Body of pancreas (tissue), 4 donors: ENCODE results near the gene VAV1. TPM values are rescaled to one million over a fixed set of nuclear protein-coding genes. Genes with fewer than 3 reads are reported as not detected.
"Not testable (repeated sequence)": the region's sequence is repeated elsewhere in the genome, so short reads cannot be mapped to it uniquely, and the experiment has no call there.

Experiments
- ATAC-seq: fragments of 150-250 bp; one replicate; pipeline ENCODE4 v1.9.1; 2016
- DNase-seq, 4 donors: peaks; one replicate each; pipeline ENCODE4 v3.0.0-alpha.2; 2019
- H3K27ac ChIP-seq, 4 donors: fragments of 200-600 bp; sonication (generic); 1 replicate in 3 of 4; 2 replicates in 1 of 4; pipeline versions ENCODE4 v1.5.1 to v1.6.1; 2016 to 2019; ENCODE audit warnings: mild to moderate bottlenecking in 1 of 4, mixed read lengths in 1 of 4, moderate library complexity in 1 of 4
- H3K27me3 ChIP-seq, 2 donors: fragments of 200-600 bp; sonication (generic); one replicate each; pipeline ENCODE4 v1.6.0; 2016; ENCODE audit warnings: mild to moderate bottlenecking in 1 of 2
- H3K36me3 ChIP-seq, 2 donors: fragments of 200-600 bp; sonication (generic); replicated peaks in 1 of 2; 2 replicates each; pipeline ENCODE4 v1.5.1; 2016; ENCODE audit warnings: low read depth in 2 of 2; ENCODE audit not compliant: insufficient read depth in 1 of 2
- H3K4me1 ChIP-seq: fragments of 200-600 bp; sonication (generic); one replicate; pipeline ENCODE4 v1.6.0; 2016
- H3K4me3 ChIP-seq, 2 donors: fragments of 200-600 bp; sonication (generic); 1 replicate in 1 of 2; 2 replicates in 1 of 2; pipeline ENCODE4 v1.5.1; 2016 to 2019
- H3K9me3 ChIP-seq, 3 donors: fragments of 200-600 bp; sonication (generic); 1 replicate in 2 of 3; 2 replicates in 1 of 3; pipeline ENCODE4 v1.5.1; 2016
- CTCF ChIP-seq, 7 experiments: fragments of 450-650 bp in 4 of 7; fragments of 200-600 bp in 3 of 7; sonication (generic) in 3 of 7; IDR thresholded peaks; one replicate each; pipeline ENCODE4 v1.5.1; 2016 to 2019; ENCODE audit warnings: antibody characterized with exemption in 7 of 7
- POLR2A ChIP-seq, 3 donors: fragments of 450-650 bp; IDR thresholded peaks; one replicate each; pipeline ENCODE4 v1.6.1; 2016; ENCODE audit warnings: antibody characterized with exemption in 3 of 3, mild to moderate bottlenecking in 2 of 3
- WGBS, 2 donors: methylation state at CpG; one replicate each; pipeline ENCODE4 v1.1.5; 2017; 5-methylcytosine and 5-hydroxymethylcytosine counted together
- intact Hi-C: fragments of 100-400 bp; cut with DNase I; formaldehyde crosslinking; loops from one replicate; pipeline ENCODE4 v1.15.1; 2023
- total RNA-seq, 2 donors: library from RNA; depleted of rRNA; stranded (reverse); fragments of >200 nt; gene quantifications; one replicate each; pipeline ENCODE4 v1.1.0, GENCODE V29; 2016

VAV1 gene
- total RNA-seq, 2 donors from 2014 or later, result 1.3 to 5.6 TPM

GRCh38 chr19:6862673-6863078 is 90.2 kb downstream of the VAV1 start:
- peak overlapping the region in 1 of 4 donors; percentile 59 for H3K27ac ChIP-seq
- no peaks in the 10 kb centered on the region for H3K4me1 ChIP-seq
- DNase-seq, result peak; percentile 78 to 82 (median 80)
- intact Hi-C loops, result loop anchor here (10.0 kb wide), 3 partner anchors 88 to 228 kb away; partner anchors contain the start of gene VAV1
- TF ChIP-seq CTCF (IDR thresholded peaks at IDR 0.05) (peak; percentile 75 to 93 (median 81)), POLR2A (IDR thresholded peaks at IDR 0.05) (no peak)
- no peak overlapping the region for H3K4me3 ChIP-seq
- no peaks in the 10 kb centered on the region for H3K27me3 ChIP-seq
- 1 to 8% methylated on average over 8 to 16 of the region's 16 CpGs for WGBS, 2 donors
- ATAC-seq, result peak; percentile 82
- H3K9me3 ChIP-seq, result no peaks in the 10 kb centered on the region
- no peaks in the 10 kb centered on the region for H3K36me3 ChIP-seq

DNA sequence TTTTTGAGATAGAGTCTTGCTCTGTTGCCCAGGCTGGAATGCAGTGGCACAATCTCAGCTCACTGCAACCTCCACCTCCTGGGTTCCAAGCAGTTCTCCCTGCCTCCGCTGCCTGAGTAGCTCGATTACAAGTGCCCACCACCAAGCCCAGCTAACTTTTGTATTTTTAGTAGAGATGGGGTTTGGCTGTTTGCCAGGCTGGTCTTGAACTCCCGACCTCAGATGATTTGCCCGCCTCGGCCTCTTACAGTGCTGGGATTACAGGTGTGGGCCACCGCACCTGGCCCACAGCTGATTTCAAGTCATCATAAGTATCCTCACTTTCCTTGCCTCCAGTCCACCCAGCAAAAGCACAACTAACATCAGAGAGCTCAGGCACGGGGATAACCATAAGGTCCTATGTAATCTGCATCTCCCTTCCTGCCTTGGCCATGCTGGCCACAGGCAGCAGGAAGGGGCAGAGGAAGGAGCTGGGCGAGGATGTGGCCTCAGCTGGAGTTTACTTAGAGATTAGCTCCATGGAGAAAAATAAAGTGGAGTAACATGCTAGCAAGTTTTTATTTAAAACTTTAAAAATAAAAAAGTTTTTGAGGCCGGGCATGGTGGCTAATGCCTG is 91.9 kb downstream of the VAV1 start:
- TF ChIP-seq POLR2A (IDR thresholded peaks at IDR 0.05) (no peak), CTCF (IDR thresholded peaks at IDR 0.05) (no peak)
- Histone ChIP-seq H3K27ac (no peak overlapping the region), H3K4me3 (no peak overlapping the region), H3K9me3 (no peaks in the 10 kb centered on the region), H3K4me1 (no peaks in the 10 kb centered on the region), H3K36me3 (no peaks in the 10 kb centered on the region), H3K27me3 (no peaks in the 10 kb centered on the region)
- intact Hi-C loops, result loop anchor here (10.0 kb wide), 3 partner anchors 90 to 230 kb away; partner anchors contain the start of gene VAV1
- ATAC-seq, result no peak
- 31 to 49% methylated on average over 9 of the region's 9 CpGs for WGBS, 2 donors
- DNase-seq, result no peak

DNA sequence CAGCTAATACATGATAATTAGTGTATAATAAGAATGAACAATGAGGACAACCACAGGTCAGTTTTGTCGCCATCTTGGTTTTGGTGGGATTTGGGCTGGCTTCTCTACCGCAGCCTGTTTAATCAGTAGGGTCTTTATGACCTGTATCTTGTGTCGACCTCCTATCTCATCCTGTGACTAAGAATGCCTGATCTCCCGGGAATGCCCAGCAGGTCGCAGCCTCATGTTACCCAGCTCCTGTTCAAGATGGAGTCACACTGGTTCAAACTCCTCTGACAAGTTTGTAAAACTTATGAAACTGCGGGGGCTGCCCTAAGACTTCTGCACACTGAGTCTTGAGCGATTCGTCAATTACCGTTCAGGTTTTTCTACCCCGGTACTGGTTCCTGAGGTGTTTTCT is 93.3 kb downstream of the VAV1 start:
- H3K36me3 ChIP-seq, result no peaks in the 10 kb centered on the region
- intact Hi-C loops, result loop anchor here (10.0 kb wide), 3 partner anchors 91 to 231 kb away; partner anchors contain the start of gene VAV1
- H3K27me3 ChIP-seq, result no peaks in the 10 kb centered on the region
- H3K4me3 ChIP-seq, result no peak overlapping the region
- ATAC-seq, result no peak
- no peak overlapping the region for H3K27ac ChIP-seq
- no peaks in the 10 kb centered on the region for H3K9me3 ChIP-seq
- TF ChIP-seq POLR2A (IDR thresholded peaks at IDR 0.05), result no peak
- TF ChIP-seq CTCF (IDR thresholded peaks at IDR 0.05), result no peak
- WGBS, 2 donors, result 60% methylated on average over 10 of the region's 10 CpGs
- H3K4me1 ChIP-seq, result no peaks in the 10 kb centered on the region
- no peak for DNase-seq

DNA sequence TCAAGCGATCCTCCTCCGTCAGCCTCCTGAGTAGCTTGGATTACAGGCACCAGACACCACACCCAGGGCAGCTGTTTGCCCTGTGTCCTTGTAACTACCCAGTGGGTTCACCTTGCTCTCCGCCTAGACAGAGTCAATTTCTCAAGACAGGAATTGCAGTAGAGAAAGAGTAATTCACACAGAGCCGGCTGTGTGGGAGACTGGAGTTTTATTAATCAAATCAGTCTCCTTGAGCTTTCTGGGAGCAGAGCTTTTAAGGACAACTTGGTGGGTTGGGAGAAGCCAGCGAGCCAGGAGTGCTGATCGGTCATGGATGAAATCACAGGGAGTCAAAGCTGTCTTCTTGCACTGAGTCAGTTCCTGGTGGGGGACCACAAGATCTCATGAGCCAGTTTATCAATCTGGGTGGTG is 94.2 kb downstream of the VAV1 start:
- H3K4me3 ChIP-seq, result no peak overlapping the region
- TF ChIP-seq POLR2A (IDR thresholded peaks at IDR 0.05) (no peak), CTCF (IDR thresholded peaks at IDR 0.05) (no peak)
- ATAC-seq (no peak), DNase-seq (no peak)
- H3K4me1 ChIP-seq, result no peaks in the 10 kb centered on the region
- H3K27ac ChIP-seq, result no peak overlapping the region
- intact Hi-C loops, result loop anchor here (10.0 kb wide), 3 partner anchors 92 to 232 kb away; partner anchors contain the start of gene VAV1
- H3K9me3 ChIP-seq, result no peaks in the 10 kb centered on the region
- no peaks in the 10 kb centered on the region for H3K36me3 ChIP-seq
- 37 to 60% methylated on average over 4 to 6 of the region's 6 CpGs for WGBS, 2 donors
- H3K27me3 ChIP-seq, result no peaks in the 10 kb centered on the region

DNA sequence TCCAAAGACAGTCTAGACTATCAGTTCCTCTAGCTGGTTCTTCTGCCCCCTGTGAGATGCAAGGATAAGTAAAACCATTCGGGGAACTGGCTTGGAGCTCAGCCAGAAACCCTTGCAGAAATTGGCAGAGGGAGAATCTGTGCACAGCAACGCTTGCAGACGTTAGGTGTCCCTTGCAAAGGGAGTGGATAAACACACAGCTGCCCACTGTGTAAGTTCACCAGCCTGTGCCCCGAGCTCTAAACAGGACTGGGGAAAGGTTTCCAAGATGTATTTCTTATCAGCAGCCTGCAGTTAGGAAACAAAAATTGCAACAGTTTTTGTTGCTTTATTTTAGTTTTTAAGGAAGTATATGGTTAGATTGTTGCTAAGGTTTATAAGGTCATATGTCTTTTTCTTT is 95.8 kb downstream of the VAV1 start:
- Histone ChIP-seq H3K27me3 (no peaks in the 10 kb centered on the region), H3K4me3 (no peak overlapping the region), H3K4me1 (no peaks in the 10 kb centered on the region), H3K27ac (no peak overlapping the region), H3K36me3 (no peaks in the 10 kb centered on the region), H3K9me3 (no peaks in the 10 kb centered on the region)
- TF ChIP-seq CTCF (IDR thresholded peaks at IDR 0.05) (no peak), POLR2A (IDR thresholded peaks at IDR 0.05) (no peak)
- intact Hi-C loops, result loop anchor here (10.0 kb wide), 3 partner anchors 94 to 234 kb away; partner anchors contain the start of gene VAV1
- ATAC-seq (no peak), DNase-seq (peak in 1 of 4 donors; percentile 31)
- WGBS, 2 donors, result 0 to 4% methylated on average over 4 of the region's 4 CpGs

- intact Hi-C loops, result loop anchor here (10.0 kb wide), 3 partner anchors 95 to 235 kb away; partner anchors contain the start of gene VAV1
- H3K36me3 ChIP-seq, H3K27me3 ChIP-seq, DNase-seq, H3K9me3 ChIP-seq, H3K4me3 ChIP-seq, H3K4me1 ChIP-seq, ATAC-seq, H3K27ac ChIP-seq: not testable (repeated sequence)
- WGBS, 2 donors, result 79 to 84% methylated on average over 22 of the region's 22 CpGs
These were observed 96.8 kb downstream of the VAV1 start for GRCh38 chr19:6869151-6869882.
